Right cardiac atrium (tissue), 5 donors: ENCODE measurements around the gene LIPC. TPM values are rescaled to one million over a fixed set of nuclear protein-coding genes. Genes with fewer than 3 reads are reported as not detected.
A peak's percentile ranks its signal among the peaks of the same experiment; 100 is the strongest.

Experiments
- ATAC-seq, 2 donors: fragments of 200-7000 bp; cut with Tn5 transposase; one replicate each; pipeline versions ENCODE4 v1.8.0 to v1.9.1; 2020; ENCODE audit warnings: moderate library complexity in 2 of 2, mild to moderate bottlenecking in 1 of 2
- DNase-seq, 3 donors: peaks; one replicate each; pipeline ENCODE4 v3.0.0-alpha.2; 2020
- H3K27ac ChIP-seq: one replicate; pipeline ENCODE4 v1.5.1; 2013; ENCODE audit warnings: mild to moderate bottlenecking, low read length, control low read depth, moderate library complexity
- H3K27me3 ChIP-seq: one replicate; pipeline ENCODE4 v1.6.1; 2013; ENCODE audit not compliant: control insufficient read depth, insufficient read depth
- H3K4me1 ChIP-seq: one replicate; pipeline ENCODE4 v1.6.1; 2013; ENCODE audit warnings: low read length; ENCODE audit not compliant: control insufficient read depth, insufficient read depth
- H3K4me3 ChIP-seq: one replicate; pipeline ENCODE4 v1.5.1; 2013; ENCODE audit warnings: low read length, control low read depth
- H3K9me3 ChIP-seq: one replicate; pipeline ENCODE4 v1.6.1; 2013; ENCODE audit warnings: low read length; ENCODE audit not compliant: control insufficient read depth
- WGBS: extraction: QIAGEN DNeasy Blood & Tissue Kit; methylation state at CpG from one replicate; pipeline ENCODE4 v1.1.7; 2013; 5-methylcytosine and 5-hydroxymethylcytosine counted together
- intact Hi-C, 4 donors: fragments of 100-400 bp; cut with DNase I; formaldehyde crosslinking; loops; one replicate each; pipeline versions ENCODE4 v1.11.0 to v1.14.0; 2022 to 2023
- polyA plus RNA-seq: library from polyadenylated mRNA; stranded (reverse); fragments of 200-250 nt; gene quantifications from one replicate; pipeline ENCODE4 v1.2.3, GENCODE V29; 2013
- total RNA-seq, 4 donors: library from RNA; stranded (reverse); fragmentation: NEBNext Ultra II Directional; extraction: Animal tissue kit (Norgen Biotek cat#: 25700); gene quantifications; one replicate each; pipeline ENCODE4 v1.2.1, GENCODE V29; 2021
- donor health status: healthy with polysubstance abuse.
- donor health status: DM: no; HTN: yes; CAD: no.
- donor health status: DM: no; HTN: no; CAD: no.
- donor health status: DM: no; HTN: yes; CAD: no; lungs with severe emphysema.
- donor health status: DM: yes; HTN: yes; CAD: no.

The LIPC gene
- total and polyA plus RNA-seq, 5 donors, result 0.61 to 1.1 (median 0.88) TPM

DNA sequence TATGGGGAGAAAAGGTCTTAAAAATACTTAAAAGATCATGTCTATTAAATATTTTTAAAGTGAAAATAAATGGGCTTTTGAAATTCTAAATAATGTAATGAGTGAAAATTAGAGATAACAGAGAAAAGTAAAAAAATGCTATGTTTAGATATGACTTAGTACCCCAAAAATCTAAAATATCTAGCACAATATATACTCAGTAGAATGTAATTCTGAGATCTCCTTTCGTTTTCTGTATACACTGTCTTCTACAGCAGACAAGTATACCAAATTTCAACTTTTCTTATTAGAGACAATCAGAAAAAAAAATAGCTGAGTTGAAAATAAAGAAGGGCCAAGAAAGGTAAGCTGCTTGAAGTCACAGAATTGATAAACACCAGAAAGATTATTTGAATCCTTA lies 176.9 kb downstream of the LIPC start:
- intact Hi-C loops, result no loop called here
- no peak for DNase-seq
- H3K4me3 ChIP-seq, result no peak overlapping the region
- H3K27ac ChIP-seq, result no peak overlapping the region
- no peaks in the 10 kb centered on the region for H3K9me3 ChIP-seq
- H3K4me1 ChIP-seq, result no peaks in the 10 kb centered on the region
- WGBS, result 79% methylated on average over 1 of the region's 1 CpG
- no peaks in the 10 kb centered on the region for H3K27me3 ChIP-seq
- no peak for ATAC-seq

GRCh38 chr15:58611731-58612676 lies 180.2 kb downstream of the LIPC start:
- Histone ChIP-seq H3K27ac (no peak overlapping the region), H3K4me1 (no peaks in the 10 kb centered on the region), H3K9me3 (no peaks in the 10 kb centered on the region), H3K27me3 (no peaks in the 10 kb centered on the region), H3K4me3 (no peak overlapping the region)
- intact Hi-C loops, result no loop called here
- 94% methylated on average over 6 of the region's 6 CpGs for WGBS
- DNase-seq (no peak), ATAC-seq (peak in 1 of 2 donors; percentile 18)

DNA sequence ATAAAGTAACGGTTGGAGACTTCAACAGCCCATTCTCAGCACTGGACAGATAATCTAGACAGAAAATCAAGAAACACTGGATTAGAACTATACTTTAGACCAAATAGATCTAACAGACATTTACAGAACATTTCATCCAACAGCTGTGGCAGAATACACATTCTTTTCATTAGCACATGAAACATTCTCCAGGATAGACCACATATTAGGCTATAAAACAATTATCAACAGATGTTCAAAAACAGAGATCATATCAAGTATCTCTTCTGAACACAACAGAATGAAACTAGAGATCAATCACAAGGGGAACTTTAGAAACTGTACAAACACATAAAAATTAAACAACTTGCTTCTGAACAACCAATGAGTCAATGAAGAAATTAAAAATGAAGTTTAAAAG lies 184.4 kb downstream of the LIPC start:
- Histone ChIP-seq H3K9me3 (no peaks in the 10 kb centered on the region), H3K27me3 (no peaks in the 10 kb centered on the region), H3K27ac (no peak overlapping the region), H3K4me3 (no peak overlapping the region), H3K4me1 (no peaks in the 10 kb centered on the region)
- no peak for ATAC-seq
- no peak for DNase-seq
- WGBS, result 100% methylated on average over 1 of the region's 1 CpG
- intact Hi-C loops, result no loop called here
